HEK293T (cell line): ENCODE measurements around the gene CREG1.

Experiments
- CTCF ChIA-PET: fragments of 350-600 bp; formaldehyde crosslinking; extraction: SDS; loops from one replicate; lab custom pipeline; 2021; ENCODE audit warnings: antibody characterized with exemption, inconsistent platforms; lab: Yijun Ruan, JAX
- POLR2A ChIA-PET: fragments of 350-600 bp; formaldehyde crosslinking; extraction: SDS; loops from one replicate; lab custom pipeline; 2020; ENCODE audit warnings: antibody characterized with exemption, inconsistent platforms; lab: Yijun Ruan, JAX
- DNase-seq: peaks from one replicate; pipeline ENCODE4 v3.0.0; 2012; ENCODE audit warnings: mixed read lengths; ENCODE audit errors: extremely low spot score
- ARNT ChIP-seq: fragments of 450-650 bp; IDR thresholded peaks from 2 replicates; pipeline ENCODE4 v1.6.1; 2017; ENCODE audit warnings: mild to moderate bottlenecking
- BHLHE40 ChIP-seq: fragments of 450-650 bp; IDR thresholded peaks from 2 replicates; pipeline ENCODE4 v1.6.1; 2016; ENCODE audit warnings: mild to moderate bottlenecking, moderate library complexity, borderline replicate concordance
- CTBP1 ChIP-seq: fragments of 450-650 bp; IDR thresholded peaks from 2 replicates; pipeline ENCODE4 v1.6.1; 2016; ENCODE audit warnings: borderline replicate concordance
- ELF4 ChIP-seq: fragments of 450-650 bp; IDR thresholded peaks from 2 replicates; pipeline ENCODE4 v1.6.1; 2017; ENCODE audit warnings: antibody characterized with exemption
- FOXA1 ChIP-seq: fragments of 450-650 bp; IDR thresholded peaks from 2 replicates; pipeline ENCODE4 v1.6.1; 2016; ENCODE audit warnings: mild to moderate bottlenecking
- FOXK2 ChIP-seq: fragments of 450-650 bp; IDR thresholded peaks from 2 replicates; pipeline ENCODE4 v1.6.1; 2016; ENCODE audit warnings: mild to moderate bottlenecking
- FOXM1 ChIP-seq: fragments of 450-650 bp; IDR thresholded peaks from 2 replicates; pipeline ENCODE4 v1.6.1; 2017; ENCODE audit warnings: mild to moderate bottlenecking, borderline replicate concordance
- HDGF ChIP-seq: fragments of 450-650 bp; IDR thresholded peaks from 2 replicates; pipeline ENCODE4 v1.6.1; 2017; ENCODE audit warnings: antibody characterized with exemption, borderline replicate concordance
- L3MBTL2 ChIP-seq: fragments of 450-650 bp; conservative IDR thresholded peaks from 2 replicates; pipeline ENCODE4 v1.6.1; 2016; ENCODE audit warnings: mild to moderate bottlenecking
- LEF1 ChIP-seq: fragments of 450-650 bp; IDR thresholded peaks from 2 replicates; pipeline ENCODE4 v1.6.1; 2017; ENCODE audit warnings: mild to moderate bottlenecking, borderline replicate concordance
- NFRKB ChIP-seq: fragments of 450-650 bp; IDR thresholded peaks from 2 replicates; pipeline ENCODE4 v1.6.1; 2016; ENCODE audit warnings: mild to moderate bottlenecking, moderate library complexity
- PKNOX1 ChIP-seq: fragments of 450-650 bp; IDR thresholded peaks from 2 replicates; pipeline ENCODE4 v1.6.1; 2016
- SP1 ChIP-seq: fragments of 450-650 bp; IDR thresholded peaks from 2 replicates; pipeline ENCODE4 v1.6.1; 2017
- SUZ12 ChIP-seq: fragments of 450-650 bp; IDR thresholded peaks from 2 replicates; pipeline ENCODE4 v1.6.1; 2016; ENCODE audit warnings: mild to moderate bottlenecking
- TARDBP ChIP-seq: fragments of 450-650 bp; IDR thresholded peaks from 2 replicates; pipeline ENCODE4 v1.6.1; 2016
- ZNF384 ChIP-seq: fragments of 450-650 bp; IDR thresholded peaks from 2 replicates; pipeline ENCODE4 v1.6.1; 2016

The CREG1 gene

GRCh38 chr1:167501515-167502191 lies 51.9 kb downstream of the CREG1 start:
- POLR2A ChIA-PET, result no interaction called here
- DNase-seq, result no peak
- TF ChIP-seq ELF4 (no peak), SUZ12 (no peak), HDGF (no peak), LEF1 (no peak), FOXM1 (no peak), TARDBP (no peak), SP1 (no peak), L3MBTL2 (no peak), PKNOX1 (no peak), FOXK2 (no peak), BHLHE40 (no peak), FOXA1 (no peak)
- CTCF ChIA-PET, result interaction anchor here (0.9 kb wide), 1 partner anchor 39 kb away, joined by 3 read pairs; no protein-coding TSS in a partner anchor

- ChIA-PET POLR2A (interaction anchor here (1.5 kb wide), 1 partner anchor 280 kb away, joined by 4 read pairs; the partner anchor contains the start of gene POU2F1), CTCF (no interaction called here)
- no peak for TF ChIP-seq HDGF
- TF ChIP-seq SP1, result no peak
- no peak for TF ChIP-seq ZNF384
- no peak for TF ChIP-seq FOXM1
- TF ChIP-seq TARDBP, result no peak
- no peak for TF ChIP-seq ARNT
- TF ChIP-seq FOXA1, result no peak
- no peak for TF ChIP-seq NFRKB
- no peak for TF ChIP-seq PKNOX1
- no peak for TF ChIP-seq ELF4
- no peak for TF ChIP-seq LEF1
- no peak for TF ChIP-seq CTBP1
- no peak for TF ChIP-seq BHLHE40
- no peak for TF ChIP-seq L3MBTL2
- no peak for TF ChIP-seq SUZ12
- no peak for TF ChIP-seq FOXK2
- DNase-seq, result no peak
Measured at GRCh38 chr1:167500283-167500860, 53.2 kb downstream of the CREG1 start.

GRCh38 chr1:167499664-167500101 lies 53.9 kb downstream of the CREG1 start:
- CTCF ChIA-PET, result no interaction called here
- DNase-seq, result no peak
- POLR2A ChIA-PET, result interaction anchor here (1.5 kb wide), 1 partner anchor 279 kb away, joined by 4 read pairs; the partner anchor contains the start of gene POU2F1
- TF ChIP-seq FOXK2 (no peak), BHLHE40 (no peak), CTBP1 (no peak), SP1 (no peak), ARNT (no peak), L3MBTL2 (no peak), ZNF384 (no peak), LEF1 (no peak), FOXA1 (no peak), NFRKB (no peak), TARDBP (no peak), FOXM1 (no peak), PKNOX1 (no peak), HDGF (no peak), ELF4 (no peak), SUZ12 (no peak)

DNA sequence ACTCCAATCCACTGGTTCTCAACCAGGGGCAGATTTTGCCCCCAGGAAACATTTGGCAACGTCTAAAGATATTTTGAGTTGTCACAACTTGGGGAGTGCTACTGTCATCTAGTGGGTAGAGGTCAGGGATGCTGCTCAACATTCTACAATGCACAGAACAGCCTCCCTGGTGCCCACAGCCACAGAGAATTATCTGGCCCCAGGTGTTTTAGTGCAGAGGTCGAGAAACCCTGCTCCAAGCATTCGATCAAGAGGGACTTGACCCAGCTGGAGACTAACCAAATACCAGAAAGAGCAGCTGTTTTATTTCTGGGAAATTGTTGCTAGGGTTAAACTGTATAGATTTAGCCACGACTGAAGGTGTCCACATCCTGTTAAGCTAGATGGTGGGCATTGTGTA lies 54.5 kb downstream of the CREG1 start:
- no peak for TF ChIP-seq CTBP1
- no peak for TF ChIP-seq TARDBP
- no peak for TF ChIP-seq PKNOX1
- TF ChIP-seq BHLHE40, result no peak
- no peak for TF ChIP-seq NFRKB
- no peak for TF ChIP-seq SUZ12
- no peak for TF ChIP-seq HDGF
- no peak for TF ChIP-seq FOXA1
- TF ChIP-seq L3MBTL2, result no peak
- no peak for TF ChIP-seq LEF1
- TF ChIP-seq ZNF384, result no peak
- no peak for TF ChIP-seq ARNT
- no peak for TF ChIP-seq FOXM1
- TF ChIP-seq SP1, result no peak
- no peak for TF ChIP-seq ELF4
- no peak for TF ChIP-seq FOXK2
- CTCF ChIA-PET, result no interaction called here
- POLR2A ChIA-PET, result no interaction called here
- DNase-seq, result no peak
